ENCODE results near the gene MACROD2. TPM values are rescaled to one million over a fixed set of nuclear protein-coding genes. Genes with fewer than 3 reads are reported as not detected.

Gene MACROD2
- polyA plus RNA-seq, 6 donors from 2014 or later = 27.2 to 49.3 (median 36.4) TPM

DNA sequence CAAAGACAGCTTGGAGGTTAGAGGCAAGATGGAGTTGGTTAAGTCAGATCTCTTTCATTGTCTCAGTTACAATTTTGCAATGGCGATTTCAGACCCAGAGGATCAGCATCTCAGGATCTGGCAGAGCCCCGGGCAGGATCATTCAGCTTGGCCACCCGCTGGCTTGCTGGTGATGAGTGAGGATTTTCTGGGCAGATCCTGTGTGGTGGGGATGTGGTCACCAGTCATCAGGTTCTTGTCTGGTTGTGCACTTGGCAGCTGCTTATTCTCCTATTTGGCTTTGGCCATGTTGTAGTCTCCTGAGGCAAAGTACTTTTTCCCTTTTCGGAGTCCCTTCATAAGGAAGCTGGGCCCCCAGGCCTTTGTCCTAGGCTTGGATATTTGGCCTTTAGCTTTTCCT, 1624.0 kb downstream of the MACROD2 start:
- H3K27me3 Mint-ChIP-seq = peaks cover 8 to 10% (median 8%) of the 10 kb centered on the region in 3 donors
- peaks cover 0 to 1% (median 0%) of the 10 kb centered on the region in 7 donors for H3K9me3 Mint-ChIP-seq
- H3K4me1 Mint-ChIP-seq = no peaks in the 10 kb centered on the region
- no peaks in the 10 kb centered on the region for H3K36me3 Mint-ChIP-seq
- no peak overlapping the region for H3K27ac Mint-ChIP-seq
- no peak overlapping the region for H3K4me3 Mint-ChIP-seq
- no peak for ATAC-seq (ENCODE audit: low read depth in 2 of 2)
- no peak for DNase-seq

DNA sequence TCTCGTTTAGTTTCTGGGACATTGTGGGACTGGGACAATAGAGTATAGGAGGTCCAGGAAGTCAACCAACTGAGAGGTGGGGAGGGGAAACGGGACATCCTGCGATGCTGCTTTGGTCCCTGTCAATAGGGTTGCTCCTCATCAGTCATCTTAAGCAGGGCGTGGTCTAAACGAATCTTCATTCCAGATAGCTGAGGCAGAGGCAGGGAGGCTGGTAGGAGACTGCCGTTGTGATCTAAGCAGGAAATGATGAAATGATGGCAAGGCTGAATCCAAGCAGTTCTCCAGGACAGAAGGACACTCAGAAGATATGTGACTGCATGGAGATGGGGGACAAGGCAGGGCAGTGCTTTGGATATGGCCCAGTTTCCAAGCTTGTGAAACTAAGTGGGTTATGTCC, 1624.5 kb downstream of the MACROD2 start:
- ATAC-seq (ENCODE audit: low read depth in 2 of 2) = no peak
- Mint-ChIP-seq H3K4me3 (peak overlapping the region in 1 of 8 donors; percentile 4), H3K4me1 (no peaks in the 10 kb centered on the region), H3K27me3 (peaks cover 8 to 9% (median 8%) of the 10 kb centered on the region in 3 donors), H3K27ac (no peak overlapping the region), H3K9me3 (peaks cover 0 to 1% (median 0%) of the 10 kb centered on the region in 7 donors), H3K36me3 (no peaks in the 10 kb centered on the region)
- no peak for DNase-seq

GRCh38 chr20:15622368-15622767, 1627.1 kb downstream of the MACROD2 start:
- no peak overlapping the region for H3K27ac Mint-ChIP-seq
- H3K9me3 Mint-ChIP-seq = peaks cover 0 to 3% (median 1%) of the 10 kb centered on the region in 7 donors
- no peak for DNase-seq
- H3K4me3 Mint-ChIP-seq = no peak overlapping the region
- no peak for ATAC-seq (ENCODE audit: low read depth in 2 of 2)
- peaks cover 16 to 25% (median 20%) of the 10 kb centered on the region in 3 donors for H3K27me3 Mint-ChIP-seq
- no peaks in the 10 kb centered on the region for H3K4me1 Mint-ChIP-seq
- H3K36me3 Mint-ChIP-seq = no peaks in the 10 kb centered on the region

DNA sequence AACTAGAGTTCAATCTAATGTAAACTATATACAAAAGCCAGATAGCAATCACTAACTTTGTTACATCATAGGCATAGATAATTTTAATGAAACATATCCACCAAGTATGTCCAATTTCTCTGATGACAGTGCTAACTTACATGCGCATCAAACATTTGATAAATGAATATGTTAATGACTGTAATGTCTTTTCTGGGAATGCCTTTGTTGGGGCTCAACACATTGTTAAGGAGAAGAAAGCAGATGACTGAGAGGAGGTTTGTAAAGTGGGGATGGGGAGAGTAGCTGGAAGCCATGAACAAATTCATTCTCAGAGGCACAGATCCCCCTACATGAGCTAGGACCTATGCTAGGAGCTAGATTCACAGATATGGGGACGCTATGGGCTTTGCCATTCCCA, 1627.9 kb downstream of the MACROD2 start:
- peaks cover 16 to 25% (median 24%) of the 10 kb centered on the region in 3 donors for H3K27me3 Mint-ChIP-seq
- peaks cover 0 to 3% (median 1%) of the 10 kb centered on the region in 7 donors for H3K9me3 Mint-ChIP-seq
- H3K36me3 Mint-ChIP-seq = no peaks in the 10 kb centered on the region
- DNase-seq (no peak), ATAC-seq (ENCODE audit: low read depth in 2 of 2) (no peak)
- H3K27ac Mint-ChIP-seq = no peak overlapping the region
- no peaks in the 10 kb centered on the region for H3K4me1 Mint-ChIP-seq
- no peak overlapping the region for H3K4me3 Mint-ChIP-seq

GRCh38 chr20:15625981-15626380, 1630.7 kb downstream of the MACROD2 start:
- no peak for DNase-seq
- peaks cover 23 to 37% (median 25%) of the 10 kb centered on the region in 3 donors for H3K27me3 Mint-ChIP-seq

GRCh38 chr20:15627089-15627488, 1631.8 kb downstream of the MACROD2 start:
- DNase-seq = no peak
- Mint-ChIP-seq H3K4me3 (no peak overlapping the region), H3K4me1 (no peaks in the 10 kb centered on the region), H3K27ac (no peak overlapping the region), H3K9me3 (peaks cover 0 to 3% (median 0%) of the 10 kb centered on the region in 7 donors), H3K36me3 (peaks cover 0 to 3% of the 10 kb centered on the region in 2 donors), H3K27me3 (peaks cover 23 to 43% (median 33%) of the 10 kb centered on the region in 3 donors)
- ATAC-seq (ENCODE audit: low read depth in 2 of 2) = no peak

More at GRCh38 chr20:15625981-15626380, 1630.7 kb downstream of the MACROD2 start:
- no peak overlapping the region for H3K27ac Mint-ChIP-seq
- ATAC-seq (ENCODE audit: low read depth in 2 of 2) = no peak
- peaks cover 0 to 3% (median 0%) of the 10 kb centered on the region in 7 donors for H3K9me3 Mint-ChIP-seq
- no peaks in the 10 kb centered on the region for H3K36me3 Mint-ChIP-seq
- no peak overlapping the region for H3K4me3 Mint-ChIP-seq
- no peaks in the 10 kb centered on the region for H3K4me1 Mint-ChIP-seq

- no peak overlapping the region for H3K4me3 Mint-ChIP-seq
- H3K9me3 Mint-ChIP-seq = peaks cover 0 to 3% (median 0%) of the 10 kb centered on the region in 7 donors
- H3K36me3 Mint-ChIP-seq = peaks cover 0 to 3% of the 10 kb centered on the region in 2 donors
- H3K27ac Mint-ChIP-seq = no peak overlapping the region
- no peaks in the 10 kb centered on the region for H3K4me1 Mint-ChIP-seq
- DNase-seq (no peak), ATAC-seq (ENCODE audit: low read depth in 2 of 2) (no peak)
- peaks cover 23 to 45% (median 33%) of the 10 kb centered on the region in 3 donors for H3K27me3 Mint-ChIP-seq
Measured at GRCh38 chr20:15627501-15627903, 1632.2 kb downstream of the MACROD2 start.

DNA sequence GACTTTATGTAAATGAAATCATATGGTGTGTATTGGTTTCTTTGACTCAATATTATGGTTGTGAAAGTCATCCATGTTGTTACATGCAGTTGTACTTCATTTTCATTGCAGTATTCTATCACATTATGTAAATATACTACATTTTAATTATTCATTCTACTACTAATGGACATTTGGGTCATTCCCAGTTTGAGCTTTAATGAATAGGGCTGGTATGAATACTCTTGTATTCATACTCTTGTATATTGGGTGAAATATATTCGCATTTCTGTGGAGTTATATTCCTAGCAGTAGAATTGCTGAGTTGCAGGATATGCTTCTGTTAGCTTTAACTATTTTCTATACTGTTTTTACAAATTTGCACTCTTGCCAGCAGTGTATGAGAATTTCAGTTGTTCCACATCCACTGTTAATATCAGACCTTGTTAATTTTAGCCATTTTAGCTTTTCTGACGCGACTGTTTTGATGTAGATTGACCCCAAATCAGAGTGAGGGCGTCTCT, 1633.6 kb downstream of the MACROD2 start:
- no peaks in the 10 kb centered on the region for H3K4me1 Mint-ChIP-seq
- H3K9me3 Mint-ChIP-seq = peaks cover 0 to 3% (median 0%) of the 10 kb centered on the region in 7 donors
- H3K36me3 Mint-ChIP-seq = peaks cover 0 to 3% of the 10 kb centered on the region in 2 donors
- H3K4me3 Mint-ChIP-seq = no peak overlapping the region
- H3K27me3 Mint-ChIP-seq = peaks cover 17 to 44% (median 42%) of the 10 kb centered on the region in 3 donors
- no peak for ATAC-seq (ENCODE audit: low read depth in 2 of 2)
- no peak for DNase-seq
- peak overlapping the region in 1 of 6 donors; percentile 22 for H3K27ac Mint-ChIP-seq

DNA sequence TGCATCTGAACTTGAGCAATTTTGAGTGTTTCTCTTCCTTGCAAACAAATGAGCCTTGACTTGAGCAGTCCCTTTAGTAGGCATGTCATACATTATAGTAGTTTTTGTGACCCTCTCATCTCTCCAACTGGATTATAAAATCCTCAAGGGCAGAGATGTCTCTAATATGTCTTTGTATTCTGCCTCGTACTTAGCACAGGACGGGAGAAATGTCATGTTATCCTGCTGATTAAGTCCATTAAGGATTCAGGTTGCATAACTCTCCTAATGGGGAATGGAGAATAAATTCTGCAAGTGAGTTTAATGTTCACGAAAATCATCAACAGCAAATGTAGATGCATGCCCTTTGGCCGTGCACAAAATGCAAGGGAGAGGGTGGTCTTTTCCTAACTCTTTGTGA, 1635.0 kb downstream of the MACROD2 start:
- H3K4me1 Mint-ChIP-seq = no peaks in the 10 kb centered on the region

DNA sequence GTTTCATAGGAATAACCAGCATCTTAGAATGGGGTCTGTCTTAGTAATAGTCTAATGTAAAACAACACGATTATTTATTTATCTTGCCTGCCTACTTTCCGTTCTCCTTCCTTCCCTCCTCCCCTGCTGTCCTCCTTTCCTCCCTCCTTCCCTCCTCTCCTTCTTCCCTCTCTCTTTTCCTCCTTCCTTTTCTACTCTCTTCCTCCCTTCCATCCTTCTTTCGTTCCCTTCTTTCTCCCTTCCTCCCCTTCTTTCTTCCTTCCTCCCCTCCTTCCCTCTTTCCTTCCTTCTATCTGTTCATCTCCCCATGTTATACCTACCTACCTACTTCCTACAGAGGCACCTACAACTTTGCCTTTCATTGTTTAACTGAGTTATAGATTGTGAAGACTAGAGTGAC, 1637.4 kb downstream of the MACROD2 start:
- no peak overlapping the region for H3K27ac Mint-ChIP-seq
- H3K4me1 Mint-ChIP-seq = no peaks in the 10 kb centered on the region
- no peak for ATAC-seq (ENCODE audit: low read depth in 2 of 2)
- no peak overlapping the region for H3K4me3 Mint-ChIP-seq
- H3K27me3 Mint-ChIP-seq = peaks cover 19 to 32% (median 27%) of the 10 kb centered on the region in 3 donors
- H3K9me3 Mint-ChIP-seq = no peaks in the 10 kb centered on the region
- peaks cover 0 to 3% of the 10 kb centered on the region in 2 donors for H3K36me3 Mint-ChIP-seq
- no peak for DNase-seq

More for the DNA sequence above, 1635.0 kb downstream of the MACROD2 start:
- H3K9me3 Mint-ChIP-seq = peaks cover 0 to 3% (median 0%) of the 10 kb centered on the region in 7 donors
- H3K4me3 Mint-ChIP-seq = no peak overlapping the region
- peaks cover 23 to 38% (median 37%) of the 10 kb centered on the region in 3 donors for H3K27me3 Mint-ChIP-seq
- DNase-seq (no peak), ATAC-seq (ENCODE audit: low read depth in 2 of 2) (no peak)
- no peak overlapping the region for H3K27ac Mint-ChIP-seq
- H3K36me3 Mint-ChIP-seq = peaks cover 0 to 3% of the 10 kb centered on the region in 2 donors

DNA sequence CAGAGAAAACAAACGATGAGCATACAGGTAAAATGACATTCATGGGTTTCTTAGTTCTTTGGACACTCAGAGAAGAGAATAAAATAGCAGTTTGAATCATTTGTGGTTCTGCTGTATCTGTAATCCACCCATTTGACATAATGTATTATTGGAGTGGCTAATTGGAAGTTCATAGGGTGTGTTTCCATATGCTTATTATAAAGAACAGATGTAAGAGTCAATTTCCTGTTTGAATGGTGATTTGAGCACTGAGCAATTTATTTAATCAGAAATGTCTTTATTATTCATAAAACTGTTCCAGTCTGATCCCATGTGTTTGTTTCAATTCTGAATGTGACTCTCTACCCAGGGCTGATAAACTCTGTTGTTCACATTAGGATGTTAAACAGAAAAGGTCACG, 1638.8 kb downstream of the MACROD2 start:
- Mint-ChIP-seq H3K36me3 (peaks cover 0 to 3% of the 10 kb centered on the region in 2 donors), H3K4me3 (no peak overlapping the region), H3K9me3 (no peaks in the 10 kb centered on the region), H3K27me3 (peaks cover 19 to 38% (median 35%) of the 10 kb centered on the region in 3 donors), H3K4me1 (no peaks in the 10 kb centered on the region), H3K27ac (no peak overlapping the region)
- ATAC-seq (ENCODE audit: low read depth in 2 of 2) (no peak), DNase-seq (no peak)

- Mint-ChIP-seq H3K4me1 (peaks cover 0 to under 1% (median 0%) of the 10 kb centered on the region in 3 donors), H3K4me3 (no peak overlapping the region), H3K9me3 (no peaks in the 10 kb centered on the region), H3K27me3 (peaks cover 12 to 42% (median 28%) of the 10 kb centered on the region in 3 donors), H3K27ac (no peak overlapping the region), H3K36me3 (no peaks in the 10 kb centered on the region)
- DNase-seq (no peak), ATAC-seq (ENCODE audit: low read depth in 2 of 2) (no peak)
Measured at GRCh38 chr20:15637546-15637945, 1642.2 kb downstream of the MACROD2 start.

DNA sequence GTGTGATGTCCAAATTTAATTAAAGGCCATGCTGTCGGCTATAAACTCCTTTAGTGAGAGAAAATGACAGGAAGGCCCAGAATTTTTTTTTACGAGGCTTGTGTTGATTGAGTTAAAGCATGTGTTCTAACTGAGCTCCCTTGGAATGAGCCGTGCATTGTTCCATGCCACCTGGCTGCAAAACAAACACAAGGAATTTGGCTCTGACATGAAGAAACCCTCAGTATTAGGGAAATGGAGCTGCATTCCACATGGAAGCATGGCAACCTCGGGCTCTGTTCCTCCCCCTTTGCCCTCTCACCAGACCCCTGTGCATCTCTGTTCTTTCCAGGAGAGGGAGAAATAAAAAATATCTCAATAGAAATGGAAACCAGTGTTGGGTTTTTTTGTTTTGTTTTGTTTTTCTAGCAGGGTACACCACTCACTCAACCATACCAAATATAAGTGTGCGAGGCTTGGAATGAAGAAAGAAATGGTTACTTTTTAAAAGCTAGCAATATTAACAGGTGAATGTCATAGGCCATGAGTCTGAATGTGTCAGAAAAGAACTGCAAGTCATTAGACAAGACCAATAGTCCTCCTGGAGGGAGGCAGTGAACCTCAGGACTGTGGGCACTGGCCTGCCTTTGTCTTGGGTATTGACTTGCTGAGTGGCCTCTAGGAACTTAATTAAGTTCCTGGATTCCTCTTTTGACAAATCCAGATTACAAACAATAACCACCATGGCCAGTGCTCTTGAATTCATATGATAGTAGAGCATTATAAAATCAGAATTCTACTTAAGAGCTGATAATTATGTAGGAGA, 1642.8 kb downstream of the MACROD2 start:
- Mint-ChIP-seq H3K4me3 (no peak overlapping the region), H3K27me3 (peaks cover 12 to 36% (median 22%) of the 10 kb centered on the region in 3 donors), H3K36me3 (no peaks in the 10 kb centered on the region), H3K9me3 (no peaks in the 10 kb centered on the region), H3K27ac (peak overlapping the region in 1 of 6 donors; percentile 3), H3K4me1 (peaks cover 0 to 4% (median 0%) of the 10 kb centered on the region in 3 donors)
- ATAC-seq (ENCODE audit: low read depth in 2 of 2) = no peak
- no peak for DNase-seq

- H3K27me3 Mint-ChIP-seq = peaks cover 11 to 34% (median 21%) of the 10 kb centered on the region in 3 donors
Measured at GRCh38 chr20:15638816-15639215, 1643.5 kb downstream of the MACROD2 start.

More at GRCh38 chr20:15638816-15639215, 1643.5 kb downstream of the MACROD2 start:
- DNase-seq (no peak), ATAC-seq (ENCODE audit: low read depth in 2 of 2) (no peak)
- Mint-ChIP-seq H3K4me1 (peaks cover 0 to 4% (median 0%) of the 10 kb centered on the region in 3 donors), H3K9me3 (no peaks in the 10 kb centered on the region), H3K36me3 (no peaks in the 10 kb centered on the region), H3K27ac (peak overlapping the region in 1 of 6 donors; percentile 13), H3K4me3 (no peak overlapping the region)
